Endodermal cell (in vitro differentiated cells): ENCODE measurements around the gene C2orf78. TPM values are rescaled to one million over a fixed set of nuclear protein-coding genes. Genes with fewer than 3 reads are reported as not detected.

Experiments
- DNase-seq: peaks from one replicate; pipeline ENCODE4 v3.0.0-alpha.2; 2017
- H3K27ac ChIP-seq: 2 replicates; pipeline ENCODE4 v1.5.1; 2013; ENCODE audit warnings: mild to moderate bottlenecking, low read depth, low read length, moderate library complexity
- H3K27me3 ChIP-seq: 2 replicates; pipeline ENCODE4 v1.6.1; 2013; ENCODE audit warnings: mild to moderate bottlenecking, low read length, moderate library complexity; ENCODE audit not compliant: insufficient read depth, control insufficient read depth, poor library complexity, severe bottlenecking
- H3K36me3 ChIP-seq: 2 replicates; pipeline ENCODE4 v1.7.0; 2013; ENCODE audit warnings: mild to moderate bottlenecking, low read length, moderate library complexity; ENCODE audit not compliant: control insufficient read depth, insufficient read depth
- H3K4me1 ChIP-seq: one replicate; pipeline ENCODE4 v1.7.0; 2013; ENCODE audit warnings: low read length; ENCODE audit not compliant: control insufficient read depth, insufficient read depth
- H3K4me3 ChIP-seq: 2 replicates; pipeline ENCODE4 v1.5.1; 2013; ENCODE audit warnings: mild to moderate bottlenecking, low read length, moderate library complexity
- H3K9ac ChIP-seq: 2 replicates; pipeline ENCODE4 v1.6.1; 2013; ENCODE audit warnings: mild to moderate bottlenecking, low read length, moderate library complexity; ENCODE audit not compliant: poor library complexity, severe bottlenecking; ENCODE audit errors: extremely low read depth
- H3K9me3 ChIP-seq: 2 replicates; pipeline ENCODE4 v1.6.1; 2013; ENCODE audit warnings: mild to moderate bottlenecking, low read length, moderate library complexity; ENCODE audit not compliant: control insufficient read depth
- H3K27ac Mint-ChIP-seq: 2 replicates; pipeline ENCODE4 v1.8.0; 2020; ENCODE audit warnings: mixed read lengths
- H3K27me3 Mint-ChIP-seq: 2 replicates; pipeline ENCODE4 v1.8.0; 2021; ENCODE audit warnings: mild to moderate bottlenecking, mixed read lengths; ENCODE audit not compliant: insufficient read depth
- H3K36me3 Mint-ChIP-seq: 2 replicates; pipeline ENCODE4 v1.8.0; 2020; ENCODE audit warnings: low read depth, mixed read lengths
- H3K4me1 Mint-ChIP-seq: 2 replicates; pipeline ENCODE4 v1.8.0; 2020; ENCODE audit warnings: mixed read lengths
- H3K4me3 Mint-ChIP-seq: 2 replicates; pipeline ENCODE4 v1.8.0; 2020; ENCODE audit warnings: mild to moderate bottlenecking, moderate library complexity, mixed read lengths
- H3K9me3 Mint-ChIP-seq: 2 replicates; pipeline ENCODE4 v1.8.0; 2020; ENCODE audit warnings: mild to moderate bottlenecking, mixed read lengths
- WGBS, 2 experiments: methylation state at CpG; one replicate each; pipeline versions ENCODE4 v1.1.5 to v1.1.7; 2013; ENCODE audit warnings: missing lambda C conversion rate in 2 of 2, mixed read lengths in 1 of 2; ENCODE audit not compliant: insufficient coverage in 1 of 2, insufficient read length in 1 of 2; 5-methylcytosine and 5-hydroxymethylcytosine counted together
- total RNA-seq, 2 donors: library from RNA; stranded (reverse); fragmentation: NEBNext Ultra II Directional in 1 of 2; extraction: Animal tissue kit (Norgen Biotek cat#: 25700) in 1 of 2; gene quantifications; 2 replicates in 1 of 2; 3 replicates in 1 of 2; pipeline ENCODE4 v1.2.1, GENCODE V29; 2021
- TF ChIP-seq, protein P1 (sequence below): fragments of 200-600 bp; sonication (generic); conservative IDR thresholded peaks from 2 replicates; pipeline ENCODE4 v1.5.0; 2021; ENCODE audit warnings: antibody characterized with exemption, mild to moderate bottlenecking

The C2orf78 gene
- total RNA-seq, 2 donors from 2014 or later: not detected

DNA sequence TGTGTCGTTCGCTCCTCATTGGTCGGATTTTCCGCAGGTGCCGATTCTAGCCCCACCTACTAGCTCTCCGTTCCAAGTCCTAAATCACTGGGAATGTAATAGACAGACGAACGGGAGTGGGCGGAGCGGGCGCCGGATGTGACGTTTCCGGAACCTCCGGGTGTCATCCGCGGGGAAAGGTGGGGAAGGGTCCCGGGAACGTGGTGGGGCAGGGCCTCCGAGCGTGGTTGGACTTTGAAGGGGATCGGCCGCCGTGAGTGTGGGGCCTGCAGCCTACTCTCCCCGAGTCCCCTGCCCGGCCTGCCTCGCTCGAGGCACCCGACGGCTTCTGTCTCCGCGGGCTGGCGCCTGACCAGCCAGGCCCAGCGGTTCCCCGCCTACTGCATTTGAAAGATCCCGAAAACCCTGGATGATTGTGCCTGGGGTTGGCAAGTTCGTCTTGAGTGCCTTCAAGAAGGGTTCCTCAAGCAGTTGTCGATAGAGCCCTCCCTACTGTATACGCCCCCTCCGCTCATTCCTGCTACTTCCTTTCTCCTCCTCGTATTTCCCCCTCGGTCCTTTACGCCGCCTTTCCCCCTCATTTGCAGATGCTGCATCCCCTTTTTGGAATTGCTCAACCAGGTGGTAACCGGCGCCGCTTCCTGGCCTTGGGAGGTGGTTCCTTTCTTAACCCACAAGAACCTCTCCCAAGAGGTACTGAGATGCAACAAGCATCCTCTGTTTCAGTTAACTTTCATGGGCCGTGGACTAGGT is 45.0 kb downstream of the C2orf78 start, which contains the start of gene STAMBP:
TSS of gene STAMBP (plus strand) at position 144 of the 753 bp plus-strand sequence. CDS start 1,896 bp downstream, outside the sequence.
- H3K36me3 Mint-ChIP-seq: peaks cover 21% of the 10 kb centered on the region
- H3K27ac Mint-ChIP-seq: peak within 1 kb of the TSS; percentile 97
- no peaks in the 10 kb centered on the region for H3K9me3 ChIP-seq
- TF ChIP-seq, protein P1, sequence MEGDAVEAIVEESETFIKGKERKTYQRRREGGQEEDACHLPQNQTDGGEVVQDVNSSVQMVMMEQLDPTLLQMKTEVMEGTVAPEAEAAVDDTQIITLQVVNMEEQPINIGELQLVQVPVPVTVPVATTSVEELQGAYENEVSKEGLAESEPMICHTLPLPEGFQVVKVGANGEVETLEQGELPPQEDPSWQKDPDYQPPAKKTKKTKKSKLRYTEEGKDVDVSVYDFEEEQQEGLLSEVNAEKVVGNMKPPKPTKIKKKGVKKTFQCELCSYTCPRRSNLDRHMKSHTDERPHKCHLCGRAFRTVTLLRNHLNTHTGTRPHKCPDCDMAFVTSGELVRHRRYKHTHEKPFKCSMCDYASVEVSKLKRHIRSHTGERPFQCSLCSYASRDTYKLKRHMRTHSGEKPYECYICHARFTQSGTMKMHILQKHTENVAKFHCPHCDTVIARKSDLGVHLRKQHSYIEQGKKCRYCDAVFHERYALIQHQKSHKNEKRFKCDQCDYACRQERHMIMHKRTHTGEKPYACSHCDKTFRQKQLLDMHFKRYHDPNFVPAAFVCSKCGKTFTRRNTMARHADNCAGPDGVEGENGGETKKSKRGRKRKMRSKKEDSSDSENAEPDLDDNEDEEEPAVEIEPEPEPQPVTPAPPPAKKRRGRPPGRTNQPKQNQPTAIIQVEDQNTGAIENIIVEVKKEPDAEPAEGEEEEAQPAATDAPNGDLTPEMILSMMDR: no peak
- peaks cover 27% of the 10 kb centered on the region for H3K36me3 ChIP-seq
- peak within 1 kb of the TSS; percentile 90 for H3K4me3 ChIP-seq
- H3K9ac ChIP-seq: peak within 1 kb of the TSS; percentile 73
- H3K27me3 Mint-ChIP-seq: peaks cover 25% of the 10 kb centered on the region
- peaks cover 3% of the 10 kb centered on the region for H3K9me3 Mint-ChIP-seq
- H3K27ac ChIP-seq: peak within 1 kb of the TSS; percentile 57
- peak within 1 kb of the TSS; percentile 94 for H3K4me3 Mint-ChIP-seq
- peaks cover 28% of the 10 kb centered on the region for H3K27me3 ChIP-seq
- H3K4me1 ChIP-seq: peaks cover 3% of the 10 kb centered on the region
- peaks cover 17% of the 10 kb centered on the region for H3K4me1 Mint-ChIP-seq
- 0 to 1% methylated on average over 19 to 48 of the region's 48 CpGs for WGBS, 2 experiments
- peak; percentile 98 for DNase-seq

DNA sequence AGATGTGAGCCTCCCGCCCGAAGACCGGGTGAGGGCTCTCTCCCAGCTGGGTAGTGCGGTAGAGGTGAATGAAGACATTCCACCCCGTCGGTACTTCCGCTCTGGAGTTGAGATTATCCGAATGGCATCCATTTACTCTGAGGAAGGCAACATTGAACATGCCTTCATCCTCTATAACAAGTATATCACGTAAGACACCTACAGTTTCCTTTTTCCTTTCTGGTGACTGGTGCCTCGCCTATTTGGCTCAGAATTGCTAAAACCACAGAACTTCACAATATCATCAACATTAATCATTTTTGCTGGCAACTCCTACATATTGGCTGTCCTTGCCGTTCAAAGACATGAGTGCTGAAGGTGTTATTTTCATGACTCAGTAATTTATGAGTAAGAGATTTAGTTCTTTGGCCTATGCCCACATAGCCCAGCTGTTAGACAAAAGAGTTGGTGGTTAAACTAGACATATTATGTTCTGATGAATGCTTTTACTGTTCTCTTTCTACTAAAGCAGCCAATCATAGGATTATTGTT is 47.0 kb downstream of the C2orf78 start:
- Mint-ChIP-seq H3K27me3 (peaks cover 17% of the 10 kb centered on the region), H3K27ac (no peak overlapping the region), H3K9me3 (peaks cover 3% of the 10 kb centered on the region), H3K4me1 (peaks cover 17% of the 10 kb centered on the region), H3K4me3 (no peak overlapping the region), H3K36me3 (peaks cover 32% of the 10 kb centered on the region)
- H3K27ac ChIP-seq: no peak overlapping the region
- TF ChIP-seq, protein P1: no peak
- peaks cover 3% of the 10 kb centered on the region for H3K4me1 ChIP-seq
- WGBS, 2 experiments: 94 to 98% methylated on average over 6 to 11 of the region's 11 CpGs
- no peaks in the 10 kb centered on the region for H3K9me3 ChIP-seq
- peaks cover 39% of the 10 kb centered on the region for H3K36me3 ChIP-seq
- H3K27me3 ChIP-seq: peaks cover 16% of the 10 kb centered on the region
- no peak overlapping the region for H3K9ac ChIP-seq
- DNase-seq: no peak
- no peak overlapping the region for H3K4me3 ChIP-seq

DNA sequence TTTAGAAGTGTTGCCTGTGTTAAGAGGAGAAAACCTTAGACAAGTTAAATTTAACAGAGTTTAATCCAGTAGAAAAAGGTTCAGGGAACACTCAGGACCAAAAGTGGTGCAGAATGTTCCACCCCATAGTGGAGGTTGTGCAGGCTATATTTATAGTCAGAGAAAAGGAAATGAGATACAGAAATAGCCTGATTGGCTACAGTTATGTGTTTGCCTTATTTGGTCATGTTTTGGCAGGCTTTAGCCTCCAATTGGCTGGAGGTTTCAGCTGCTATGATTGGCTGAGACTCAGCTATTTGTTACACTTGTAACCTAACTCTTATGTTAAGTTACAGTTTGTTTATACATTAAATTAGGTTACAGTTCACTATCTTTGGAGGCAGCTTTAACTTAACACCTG is 48.9 kb downstream of the C2orf78 start:
- H3K9me3 Mint-ChIP-seq: peaks cover 3% of the 10 kb centered on the region
- Histone ChIP-seq H3K36me3 (peaks cover 44% of the 10 kb centered on the region), H3K4me3 (no peak overlapping the region), H3K9ac (no peak overlapping the region), H3K27ac (no peak overlapping the region), H3K27me3 (no peaks in the 10 kb centered on the region), H3K9me3 (no peaks in the 10 kb centered on the region), H3K4me1 (peaks cover 3% of the 10 kb centered on the region)
- no peak overlapping the region for H3K4me3 Mint-ChIP-seq
- TF ChIP-seq, protein P1: no peak
- H3K27me3 Mint-ChIP-seq: peaks cover 2% of the 10 kb centered on the region
- peaks cover 35% of the 10 kb centered on the region for H3K36me3 Mint-ChIP-seq
- H3K27ac Mint-ChIP-seq: no peak overlapping the region
- H3K4me1 Mint-ChIP-seq: peaks cover 17% of the 10 kb centered on the region
- no peak for DNase-seq
